NCI-H2081 treated with DMSO at 0.1 percent for 48 hours (cell line): ENCODE results near the gene LGR4.
"Not testable (repeated sequence)": the region's sequence is repeated elsewhere in the genome, so short reads cannot be mapped to it uniquely, and the experiment has no call there.

ENCODE experiments used
- DNase-seq: peaks from one replicate; lab custom pipeline; 2025; lab: John Stamatoyannopoulos, UW

Gene LGR4

DNA sequence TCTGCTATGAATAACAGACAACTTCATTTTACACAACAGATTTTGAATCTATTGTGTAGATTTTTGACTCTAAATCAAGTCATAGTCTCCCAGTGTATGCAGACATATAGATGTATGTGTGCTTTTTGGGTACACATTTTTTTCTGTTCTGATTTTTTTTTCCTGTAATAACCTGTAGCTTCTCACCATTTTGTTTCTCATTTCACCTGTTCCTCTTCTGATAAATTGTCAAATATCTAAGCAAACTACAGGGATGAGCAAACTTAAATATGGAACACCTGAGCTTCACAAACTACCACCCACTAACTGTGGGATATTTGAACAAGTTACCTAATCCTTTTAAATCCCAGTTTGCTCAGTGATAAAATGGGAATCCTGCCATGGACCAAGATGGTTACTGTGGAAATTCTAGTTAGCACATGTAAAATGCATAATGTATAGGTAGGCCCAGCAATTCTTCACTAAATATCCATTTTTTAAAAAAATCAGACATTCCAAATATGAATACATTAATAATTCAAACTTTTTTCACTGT lies 15.7 kb downstream of the LGR4 start:
- no peak for DNase-seq

DNA sequence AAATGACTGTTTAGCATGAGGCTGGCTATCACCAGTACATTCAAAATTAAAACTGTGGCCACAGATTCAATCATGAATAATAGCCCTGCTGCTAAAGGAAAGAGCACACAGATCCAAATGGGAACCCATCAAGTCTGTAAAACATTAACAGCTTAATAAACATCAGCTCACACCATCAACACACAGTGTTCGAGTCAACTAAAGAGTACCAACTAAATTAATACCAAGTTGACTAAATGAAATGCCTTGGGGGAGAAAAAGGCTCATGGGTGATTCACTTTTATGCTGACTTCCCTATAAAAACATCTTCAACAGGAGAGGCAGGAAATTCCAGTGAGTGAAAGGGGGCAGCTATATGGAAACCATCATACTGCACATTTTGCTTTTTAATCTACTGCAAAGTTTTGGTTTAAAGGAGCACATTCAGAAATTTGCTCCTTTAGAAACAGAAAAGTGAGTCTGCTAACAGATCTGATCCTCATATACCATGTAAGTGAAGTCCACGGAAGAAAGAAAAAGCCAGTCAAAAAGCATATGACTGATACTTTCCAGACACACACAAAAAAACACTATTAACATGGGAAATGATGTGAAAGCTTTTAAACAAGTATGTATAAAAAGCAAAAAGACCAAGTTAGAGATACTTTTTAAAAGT lies 16.3 kb downstream of the LGR4 start:
- no peak for DNase-seq

DNA sequence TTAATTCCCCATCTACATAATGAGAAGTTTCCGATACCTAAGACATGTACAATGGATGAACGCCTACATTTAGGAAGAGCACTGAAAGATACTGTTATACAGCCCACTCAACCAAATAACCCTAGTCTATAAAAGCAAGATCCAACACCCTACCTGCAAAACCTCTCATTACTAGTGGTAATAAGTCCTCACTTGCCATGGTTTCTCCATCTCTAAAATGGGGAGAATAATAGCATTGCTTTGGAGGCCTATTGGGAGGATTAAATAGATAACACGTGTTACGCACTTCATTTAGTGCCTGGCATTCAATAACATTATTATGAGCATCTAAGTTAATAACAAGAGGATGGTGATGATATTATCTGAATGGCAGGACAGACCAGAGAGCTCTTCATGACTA lies 16.9 kb downstream of the LGR4 start:
- DNase-seq: no peak

DNA sequence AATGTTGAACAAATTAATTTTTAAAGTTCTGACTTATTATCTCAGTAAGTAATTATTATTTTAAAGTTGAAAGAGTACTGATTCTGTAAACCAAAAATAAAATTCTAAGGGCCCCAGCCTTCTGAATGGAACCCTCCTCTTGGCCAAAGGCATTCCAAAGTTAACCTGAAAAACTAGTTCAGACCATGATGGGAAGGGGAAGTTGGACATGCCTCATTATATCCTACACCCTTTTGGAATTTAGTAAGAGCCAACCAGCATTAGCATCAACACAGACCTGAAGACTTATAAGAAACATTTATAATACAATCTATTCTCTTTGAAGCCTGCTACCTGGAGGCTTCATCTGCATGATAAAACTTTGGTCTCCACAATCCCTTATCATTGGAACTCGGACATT lies 18.9 kb downstream of the LGR4 start:
- DNase-seq: no peak

DNA sequence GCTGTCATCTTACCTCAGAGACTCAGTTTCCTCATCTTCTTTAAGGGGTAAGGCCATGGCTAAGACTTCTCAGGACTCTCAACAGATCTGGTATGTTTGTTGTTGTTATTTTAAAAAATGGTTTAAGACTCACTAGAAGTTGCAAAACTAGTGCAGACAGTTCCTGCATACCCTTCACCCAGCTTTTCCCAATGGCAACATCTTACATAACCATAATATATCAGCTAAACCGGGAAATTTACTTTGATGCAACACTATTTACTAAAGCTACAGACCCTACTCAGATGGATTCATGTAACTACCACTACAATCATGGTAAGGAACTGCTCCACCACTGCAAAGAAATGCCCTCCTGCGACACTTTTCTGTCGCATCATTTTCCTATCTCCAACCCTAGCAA lies 20.4 kb downstream of the LGR4 start:
- DNase-seq: no peak

DNA sequence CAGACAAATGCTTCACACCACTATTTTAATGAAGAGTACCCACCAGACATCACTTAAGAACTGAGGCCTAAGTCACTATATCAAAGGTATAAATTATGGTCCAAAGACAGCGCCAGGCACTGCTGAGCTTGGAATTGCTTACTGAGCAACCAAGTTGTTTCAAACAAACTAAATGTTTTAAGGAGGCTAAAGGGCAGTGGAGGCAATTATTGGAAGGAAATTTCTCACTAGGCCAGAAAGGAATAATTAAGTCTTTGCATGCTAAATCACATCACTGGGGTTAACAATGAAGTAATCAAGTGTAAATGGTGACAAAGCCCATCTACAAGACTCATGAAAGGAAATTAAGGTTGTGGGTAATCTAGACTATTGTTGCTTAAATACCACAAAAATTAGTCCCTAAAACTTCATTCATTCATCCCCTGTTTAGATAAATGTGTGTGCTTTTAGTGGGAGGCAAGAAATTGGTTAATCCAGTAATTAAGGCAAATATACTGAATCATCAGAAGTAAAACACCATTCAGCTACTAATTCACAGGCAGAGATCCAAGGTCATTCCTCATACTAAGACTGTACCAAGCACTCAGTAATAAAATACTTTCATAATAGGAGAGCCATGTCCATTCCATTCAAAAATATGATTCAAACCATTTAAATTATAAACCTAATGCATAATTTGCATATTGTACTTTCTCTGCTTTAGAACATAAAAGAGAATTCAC lies 21.2 kb downstream of the LGR4 start:
- DNase-seq: no peak

DNA sequence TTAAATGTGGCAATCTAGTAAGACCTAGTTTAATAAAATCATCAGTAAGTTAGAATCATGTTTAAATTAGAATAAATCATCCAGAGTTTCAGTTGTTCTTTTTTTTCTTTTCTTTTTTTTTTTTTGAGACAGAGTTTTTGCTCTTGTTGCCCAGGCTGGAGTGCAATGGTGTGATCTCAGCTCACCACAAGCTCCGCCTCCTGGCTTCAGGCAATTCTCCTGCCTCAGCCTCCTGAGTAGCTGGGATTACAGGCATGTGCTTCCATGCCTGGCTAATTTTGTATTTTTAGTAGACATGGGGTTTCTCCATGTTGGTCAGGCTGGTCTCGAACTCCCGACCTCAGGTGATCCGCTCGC lies 24.4 kb downstream of the LGR4 start:
- not testable (repeated sequence) for DNase-seq

DNA sequence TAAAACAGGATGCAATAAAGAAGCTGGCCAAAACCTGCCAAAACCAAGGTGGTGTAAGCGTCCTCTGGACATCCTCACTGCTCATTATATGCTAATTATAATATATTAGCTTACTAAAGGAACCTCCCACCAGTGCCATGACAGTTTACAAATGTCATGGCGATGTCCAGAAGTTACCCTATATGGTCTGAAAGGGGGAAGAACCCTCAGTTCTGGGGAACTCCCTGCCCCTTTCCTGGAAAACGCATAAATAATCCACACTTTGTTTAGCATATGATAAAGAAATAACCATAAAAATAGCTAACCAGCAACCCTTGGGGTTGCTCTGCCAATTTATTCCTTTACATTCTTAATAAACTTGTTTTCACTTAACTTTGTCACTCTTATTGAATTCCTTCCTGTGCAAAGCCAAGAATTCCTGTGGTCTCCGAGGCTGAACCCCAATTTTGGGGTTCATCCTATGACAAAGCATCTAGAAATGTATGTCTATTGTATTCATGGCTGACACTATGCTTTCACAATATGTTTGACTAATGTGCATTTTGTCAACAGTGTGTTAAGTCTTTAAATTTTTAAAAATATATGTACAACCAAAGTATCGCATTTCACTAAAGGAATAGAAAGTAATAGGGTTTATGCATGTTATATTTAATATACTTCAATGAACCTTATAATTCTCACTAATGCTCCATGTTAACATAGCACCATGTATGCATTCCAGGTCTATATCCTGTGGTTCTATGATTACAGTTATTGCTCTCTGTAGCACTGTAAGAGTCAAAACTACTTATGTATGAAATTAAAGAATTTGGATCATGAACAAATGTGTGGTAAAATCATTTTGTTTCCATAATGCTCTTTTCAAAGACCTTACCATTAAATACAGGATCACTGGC lies 25.1 kb downstream of the LGR4 start:
- no peak for DNase-seq

DNA sequence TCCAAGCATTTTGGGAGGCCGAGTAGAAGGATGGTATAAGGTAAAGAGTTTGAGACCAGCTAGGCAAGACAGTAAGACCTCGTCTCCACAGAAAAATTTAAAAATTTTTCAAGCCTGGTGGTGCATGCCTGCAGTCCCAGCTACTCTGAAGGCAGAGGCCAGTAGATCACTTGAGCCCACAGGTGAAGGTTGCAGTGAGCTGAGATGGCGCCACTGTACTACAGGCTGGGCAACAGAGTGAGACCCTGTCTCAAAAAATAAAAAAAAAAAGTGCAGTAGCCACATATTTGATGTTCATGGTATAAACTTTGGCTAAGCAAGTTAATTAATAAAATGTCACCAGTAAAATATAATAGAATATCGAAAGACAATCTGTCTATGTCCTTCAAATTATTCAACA lies 27.0 kb downstream of the LGR4 start:
- no peak for DNase-seq

DNA sequence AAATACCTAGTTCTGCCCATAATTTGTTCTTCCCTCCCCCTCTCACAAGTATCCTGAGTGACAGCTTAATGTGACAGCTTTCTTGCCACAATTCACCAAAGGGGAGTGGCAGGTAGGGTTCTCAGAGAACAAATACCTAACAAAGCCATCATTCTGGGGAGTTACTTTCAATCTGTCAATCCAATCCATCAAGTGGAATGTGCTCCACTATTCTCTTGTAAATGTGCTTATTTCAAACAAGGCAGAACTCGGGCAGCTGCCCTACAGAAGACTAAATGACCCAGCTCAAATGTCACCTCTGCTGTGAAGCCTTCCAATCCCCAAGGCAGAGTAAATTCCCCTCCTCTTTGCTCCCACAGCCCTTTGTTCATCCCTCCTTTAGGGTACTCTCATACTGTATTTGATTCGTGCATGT lies 27.8 kb downstream of the LGR4 start:
- DNase-seq: peak; percentile 88

DNA sequence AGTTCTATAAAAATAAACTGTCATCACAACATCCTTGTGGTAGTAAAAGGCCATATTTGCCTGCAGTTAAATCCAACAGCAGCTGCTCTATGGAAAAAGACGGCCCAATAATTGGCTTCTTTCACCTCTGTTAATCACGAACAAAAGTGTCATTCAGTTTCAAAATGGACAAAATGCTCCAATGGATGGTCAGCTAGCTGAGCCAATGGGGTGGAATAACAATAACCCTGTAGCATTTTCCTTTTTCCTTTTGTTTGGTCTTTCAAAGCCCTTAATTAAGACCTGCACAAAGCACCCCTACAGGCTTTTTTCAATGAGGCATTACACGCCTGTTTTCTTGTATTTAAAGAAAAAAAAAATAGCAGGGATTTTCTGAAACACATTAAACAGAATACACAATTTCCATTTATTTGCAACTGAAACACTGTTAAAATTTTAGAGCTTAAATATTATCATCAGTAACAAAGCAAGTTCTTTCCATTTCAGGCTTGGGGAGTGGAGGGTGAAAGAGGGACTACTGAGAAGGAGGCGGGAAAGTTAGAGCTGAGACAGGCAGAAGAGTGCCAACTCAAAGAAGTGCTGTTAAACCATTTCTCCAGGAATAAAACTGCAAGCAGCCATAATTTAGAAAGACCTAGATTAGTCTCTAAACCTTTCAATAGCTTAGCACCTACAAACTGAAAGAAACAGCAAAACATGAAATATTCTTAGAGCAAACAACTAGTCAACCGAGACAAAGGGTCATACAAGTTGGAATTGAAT lies 28.7 kb downstream of the LGR4 start:
- DNase-seq: peak; percentile 98

DNA sequence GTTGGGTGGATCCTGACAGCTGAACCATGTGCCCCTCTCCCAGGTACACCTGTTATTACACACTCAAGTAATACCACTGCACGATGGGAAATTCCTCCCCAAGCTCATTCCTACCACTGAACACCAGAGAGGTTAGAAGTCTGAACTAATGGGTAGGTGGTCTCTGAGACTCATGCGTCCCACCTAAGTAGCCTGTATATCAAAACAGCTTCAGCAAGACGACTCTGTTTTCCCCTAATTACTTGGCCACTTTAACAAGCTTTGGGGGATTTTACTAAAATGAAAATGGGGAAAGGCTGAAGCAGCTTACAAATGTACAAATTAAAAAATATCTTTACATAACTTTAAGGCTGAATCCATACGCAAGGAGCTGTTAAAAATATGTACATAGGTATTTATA lies 29.4 kb downstream of the LGR4 start:
- no peak for DNase-seq

DNA sequence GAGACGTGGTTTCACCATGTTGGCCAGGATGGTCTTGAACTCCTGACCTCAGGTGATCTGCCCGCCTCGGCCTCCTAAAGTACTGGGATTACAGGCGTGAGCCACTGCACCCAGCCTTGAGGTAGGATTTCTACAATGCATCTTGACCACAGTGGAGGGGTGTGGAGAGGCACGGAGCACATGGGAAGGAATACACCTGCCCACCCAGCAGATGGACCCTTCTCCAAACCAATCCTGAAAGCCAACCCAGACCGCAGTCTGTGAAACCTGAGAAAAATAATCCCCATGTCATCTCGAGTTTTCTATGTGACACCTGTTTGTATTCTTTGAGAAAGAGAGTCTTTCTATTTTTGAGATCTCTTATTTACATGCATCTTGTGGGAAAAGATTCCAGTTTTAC lies 32.5 kb downstream of the LGR4 start:
- DNase-seq: no peak

DNA sequence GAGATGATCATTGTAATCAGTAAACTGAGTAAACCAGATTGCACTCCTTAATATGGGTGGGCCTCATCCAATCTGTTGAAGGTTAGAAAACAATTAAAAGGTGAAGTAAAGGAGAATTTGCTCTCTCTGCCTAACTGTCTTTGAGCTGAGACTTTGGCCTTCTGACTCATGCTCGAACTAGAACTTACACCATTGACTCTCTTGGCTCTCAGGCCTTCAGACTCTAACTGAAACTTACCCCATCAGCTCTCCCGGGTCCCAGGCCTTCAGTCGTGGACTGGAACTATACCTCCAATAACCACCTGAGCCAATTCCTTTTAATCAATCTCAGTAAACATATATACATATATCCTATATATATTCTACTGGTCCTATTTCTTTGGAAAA lies 34.0 kb downstream of the LGR4 start:
- no peak for DNase-seq

DNA sequence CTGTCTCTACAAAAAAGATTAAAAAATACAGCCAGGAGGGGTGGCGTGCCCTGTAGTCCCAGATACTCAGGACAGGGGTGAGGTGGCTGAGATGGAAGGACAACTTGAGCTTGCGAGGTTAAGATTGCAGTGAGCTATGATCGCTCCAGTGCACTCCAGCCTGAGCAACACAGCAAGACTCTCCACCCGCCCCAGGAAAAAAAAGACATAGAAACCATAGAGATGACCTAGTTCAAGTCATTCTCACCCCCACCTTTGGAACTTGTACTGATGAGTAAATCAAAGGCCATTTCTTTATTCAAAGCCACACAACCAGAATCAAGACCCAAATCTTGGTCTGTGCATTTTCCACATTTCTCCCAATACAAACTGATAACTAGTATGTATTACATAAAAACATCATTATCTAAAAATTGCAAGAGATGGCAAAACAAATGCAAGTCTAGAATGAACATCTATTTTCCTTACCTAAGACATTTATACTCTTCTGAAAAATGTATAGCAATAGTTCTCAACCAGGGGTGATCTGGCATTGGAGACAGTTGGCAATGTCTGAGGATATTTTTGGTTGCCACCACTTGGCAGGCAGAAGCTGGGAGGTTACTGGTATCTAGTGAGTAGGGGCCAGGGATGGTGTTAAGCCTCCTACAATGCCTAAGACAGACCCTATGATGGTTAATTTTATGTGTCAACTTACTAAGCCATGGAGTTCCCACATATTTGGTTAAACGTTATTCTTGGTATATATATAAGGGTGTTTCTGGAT lies 34.6 kb downstream of the LGR4 start:
- no peak for DNase-seq

DNA sequence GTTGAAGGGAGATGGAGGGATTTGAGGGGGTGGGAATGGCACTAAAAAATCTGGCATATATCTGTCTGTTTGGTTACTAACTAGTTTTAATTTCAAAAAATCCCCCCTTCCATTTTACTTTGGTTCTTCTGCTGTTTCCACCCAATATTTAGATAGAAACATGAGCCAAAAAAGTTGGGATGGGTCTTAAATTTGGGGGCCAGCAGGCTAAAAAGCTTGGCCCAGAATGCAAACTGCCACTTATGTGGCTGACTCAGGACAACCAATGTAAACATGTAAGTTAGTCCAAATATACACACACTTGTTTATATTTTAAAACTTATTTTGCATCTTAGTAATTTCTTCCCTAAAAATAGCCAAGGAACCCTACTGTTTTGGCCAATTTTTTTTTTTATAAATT lies 35.7 kb downstream of the LGR4 start:
- DNase-seq: no peak

DNA sequence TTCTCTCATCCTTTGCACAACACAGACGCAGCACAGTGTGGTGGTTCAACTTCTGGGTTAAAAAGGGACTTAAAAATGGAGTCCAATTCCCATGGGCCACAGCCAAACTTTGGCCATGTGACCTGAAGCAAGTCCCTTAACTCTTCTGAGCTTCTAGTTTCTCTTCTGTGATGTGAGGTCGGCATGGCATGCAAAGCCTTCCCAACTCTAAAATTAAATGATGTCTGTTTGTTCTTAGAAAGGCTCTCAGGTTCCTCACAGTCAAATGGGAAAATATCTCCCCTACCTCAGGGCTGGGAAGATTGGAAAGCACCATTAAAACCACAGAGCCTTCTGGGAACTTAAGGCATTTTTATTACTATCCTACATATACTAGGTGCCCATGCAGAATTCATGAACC lies 38.8 kb downstream of the LGR4 start:
- no peak for DNase-seq

DNA sequence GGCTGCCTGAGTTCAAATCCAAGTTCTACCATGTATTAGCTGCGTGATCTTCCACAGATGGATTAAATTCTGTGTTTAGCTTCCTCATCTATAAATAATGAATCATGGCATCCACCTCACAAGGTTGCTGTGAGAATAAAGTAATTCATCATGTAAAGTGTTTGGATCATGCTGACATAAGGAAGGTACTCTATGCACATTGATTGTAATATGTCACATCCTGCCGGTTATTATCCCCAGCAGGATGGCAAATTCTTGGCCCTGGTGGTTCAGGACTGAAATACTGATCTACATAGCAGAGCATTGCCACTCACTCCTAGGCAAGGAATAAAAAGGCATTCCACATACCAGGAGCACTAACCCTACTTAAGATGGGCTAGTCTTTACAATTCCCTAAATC lies 40.8 kb downstream of the LGR4 start:
- DNase-seq: no peak

DNA sequence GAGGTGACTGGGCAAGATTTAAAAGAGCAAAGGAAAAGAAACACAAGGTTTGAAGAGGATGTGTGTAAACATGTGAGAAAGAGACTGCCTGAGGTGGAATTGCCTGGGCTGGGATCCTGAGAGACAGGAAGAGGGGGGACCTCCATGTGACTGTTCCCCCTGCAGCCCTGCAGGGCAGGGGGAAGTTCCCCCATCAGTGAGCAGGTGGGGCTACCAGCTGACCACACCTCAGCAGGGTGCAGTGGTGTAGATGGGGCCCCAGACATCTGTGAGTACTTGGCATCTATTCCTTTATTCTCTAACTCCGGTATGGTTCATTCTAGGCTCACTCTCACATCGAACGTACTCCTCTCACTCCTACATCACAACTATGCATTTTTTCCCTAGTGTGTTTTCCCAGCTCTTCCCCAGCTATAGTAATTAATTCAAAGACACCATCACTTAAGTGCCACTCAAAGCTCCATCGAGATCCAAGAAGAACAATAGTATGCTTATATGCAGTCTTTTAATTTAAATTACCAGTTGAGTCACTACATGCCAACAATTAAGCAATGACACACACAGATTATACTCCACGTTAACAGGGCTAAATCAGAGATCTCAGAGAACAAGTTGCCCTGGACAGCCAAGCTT lies 42.7 kb downstream of the LGR4 start:
- DNase-seq: peak; percentile 64

DNA sequence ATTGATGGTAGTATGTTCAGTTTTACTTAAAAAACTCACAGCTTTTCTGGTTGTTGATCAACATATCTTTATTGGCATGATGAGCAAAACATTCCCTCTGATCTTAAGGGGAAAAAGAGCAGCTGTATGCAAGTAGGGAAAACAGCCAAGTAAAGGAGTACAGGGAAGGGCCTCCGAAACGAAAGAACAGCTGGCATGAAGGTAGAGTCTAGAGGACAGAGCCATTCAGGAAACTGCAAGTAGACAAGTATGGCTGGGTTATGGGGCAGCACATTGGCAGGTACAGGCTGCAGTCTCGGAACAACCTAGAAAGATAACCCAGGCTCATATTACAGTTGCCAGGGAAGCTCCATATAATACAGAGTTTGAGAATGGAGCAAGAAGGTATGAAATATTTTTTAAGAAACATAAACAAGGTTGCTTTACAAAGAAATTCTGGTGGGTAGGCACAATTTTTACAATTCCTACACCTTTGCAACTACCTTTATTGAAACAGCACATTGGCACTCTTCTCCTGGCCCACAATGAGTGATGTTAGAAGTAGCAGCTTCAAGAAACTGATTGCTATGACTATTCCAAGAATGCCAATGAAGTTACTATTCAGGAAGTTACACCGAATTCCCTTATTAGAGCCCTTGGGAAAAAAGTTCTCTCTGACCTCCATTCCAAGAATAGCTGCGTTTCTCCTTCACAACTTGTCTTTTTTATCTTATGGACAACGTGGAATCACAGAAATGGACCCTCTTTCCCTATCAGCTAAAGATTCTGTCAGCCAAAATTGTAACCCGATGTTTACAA lies 45.2 kb downstream of the LGR4 start:
- DNase-seq: no peak
